PFSK-1 (cell line): Measurements from ENCODE around the gene TYROBP.

Source experiments
- POLR2AphosphoS5 ChIP-seq: IDR thresholded peaks from 2 replicates; pipeline ENCODE4 v1.6.1; 2012; ENCODE audit warnings: low read depth, mild to moderate bottlenecking, control low read depth, low read length, moderate library complexity
- SIN3A ChIP-seq: IDR thresholded peaks from 2 replicates; pipeline ENCODE4 v1.6.1; 2012; ENCODE audit warnings: mild to moderate bottlenecking, low read length, moderate library complexity, borderline replicate concordance; ENCODE audit not compliant: insufficient read depth
- TF ChIP-seq, protein P1 (sequence below), 2 experiments: IDR thresholded peaks; 2 replicates each; pipeline versions ENCODE4 v1.6.1 to v1.8.0; 2011 to 2012; ENCODE audit warnings: low read depth in 2 of 2, low read length in 2 of 2, control low read depth in 1 of 2, inconsistent platforms in 1 of 2, mild to moderate bottlenecking in 1 of 2, moderate library complexity in 1 of 2; ENCODE audit not compliant: insufficient read depth in 1 of 2

DNA sequence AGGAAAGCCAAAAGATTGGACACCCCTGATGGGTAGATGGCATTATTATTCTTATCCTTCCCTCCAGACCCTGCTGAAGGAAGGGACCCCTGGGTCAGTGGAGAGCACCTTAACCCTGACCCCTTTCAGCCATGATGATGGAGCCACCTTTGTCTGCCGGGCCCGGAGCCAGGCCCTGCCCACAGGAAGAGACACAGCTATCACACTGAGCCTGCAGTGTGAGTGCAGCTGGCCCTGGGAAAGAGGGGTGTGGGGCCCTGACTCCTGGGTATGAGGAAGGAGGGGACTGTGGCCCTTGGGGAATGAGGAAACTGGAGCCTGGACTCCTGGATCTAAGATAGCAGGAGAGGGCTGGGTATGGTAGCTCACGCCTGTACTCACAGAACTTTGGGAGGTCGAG, 48.7 kb downstream of the TYROBP start:
- no peak for TF ChIP-seq POLR2AphosphoS5
- no peak for TF ChIP-seq SIN3A
- TF ChIP-seq, protein P1, sequence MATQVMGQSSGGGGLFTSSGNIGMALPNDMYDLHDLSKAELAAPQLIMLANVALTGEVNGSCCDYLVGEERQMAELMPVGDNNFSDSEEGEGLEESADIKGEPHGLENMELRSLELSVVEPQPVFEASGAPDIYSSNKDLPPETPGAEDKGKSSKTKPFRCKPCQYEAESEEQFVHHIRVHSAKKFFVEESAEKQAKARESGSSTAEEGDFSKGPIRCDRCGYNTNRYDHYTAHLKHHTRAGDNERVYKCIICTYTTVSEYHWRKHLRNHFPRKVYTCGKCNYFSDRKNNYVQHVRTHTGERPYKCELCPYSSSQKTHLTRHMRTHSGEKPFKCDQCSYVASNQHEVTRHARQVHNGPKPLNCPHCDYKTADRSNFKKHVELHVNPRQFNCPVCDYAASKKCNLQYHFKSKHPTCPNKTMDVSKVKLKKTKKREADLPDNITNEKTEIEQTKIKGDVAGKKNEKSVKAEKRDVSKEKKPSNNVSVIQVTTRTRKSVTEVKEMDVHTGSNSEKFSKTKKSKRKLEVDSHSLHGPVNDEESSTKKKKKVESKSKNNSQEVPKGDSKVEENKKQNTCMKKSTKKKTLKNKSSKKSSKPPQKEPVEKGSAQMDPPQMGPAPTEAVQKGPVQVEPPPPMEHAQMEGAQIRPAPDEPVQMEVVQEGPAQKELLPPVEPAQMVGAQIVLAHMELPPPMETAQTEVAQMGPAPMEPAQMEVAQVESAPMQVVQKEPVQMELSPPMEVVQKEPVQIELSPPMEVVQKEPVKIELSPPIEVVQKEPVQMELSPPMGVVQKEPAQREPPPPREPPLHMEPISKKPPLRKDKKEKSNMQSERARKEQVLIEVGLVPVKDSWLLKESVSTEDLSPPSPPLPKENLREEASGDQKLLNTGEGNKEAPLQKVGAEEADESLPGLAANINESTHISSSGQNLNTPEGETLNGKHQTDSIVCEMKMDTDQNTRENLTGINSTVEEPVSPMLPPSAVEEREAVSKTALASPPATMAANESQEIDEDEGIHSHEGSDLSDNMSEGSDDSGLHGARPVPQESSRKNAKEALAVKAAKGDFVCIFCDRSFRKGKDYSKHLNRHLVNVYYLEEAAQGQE (IDR thresholded peaks at IDR 0.05; ENCODE audit: insufficient read depth in 1 of 2, low read depth in 2 of 2, low read length in 2 of 2) = no peak
